HepG2 (cell line): ENCODE measurements around the gene LRRC28. TPM values are rescaled to one million over a fixed set of nuclear protein-coding genes. Genes with fewer than 3 reads are reported as not detected.

Source experiments
- ATAC-seq: fragments of 200-7000 bp; cut with Tn5 transposase; 3 replicates; pipeline ENCODE4 v1.9.1; 2020; ENCODE audit warnings: mild to moderate bottlenecking, moderate library complexity
- BruUV-seq: library from RNA; stranded (reverse); fragments of 400-500 nt; replicated peaks from 2 replicates; lab custom pipeline; 2021; lab: Mats Ljungman, UMichigan
- CTCF ChIA-PET: fragments of 300-600 bp; formaldehyde crosslinking; extraction: SDS; loops from one replicate; lab custom pipeline; 2021; ENCODE audit warnings: low total read pairs, inconsistent platforms, low intra/inter-chr PET ratio; lab: Yijun Ruan, JAX
- POLR2A ChIA-PET: fragments of 350-600 bp; sonication (Branson Sonifier 250); formaldehyde crosslinking; loops from one replicate; lab custom pipeline; 2020; ENCODE audit warnings: antibody characterized with exemption, inconsistent platforms; lab: Yijun Ruan, JAX
- DNase-seq: peaks from one replicate; pipeline ENCODE4 v3.0.0-alpha.2; 2015; ENCODE audit warnings: low spot score
- FAIRE-seq: peaks from 3 replicates; lab custom pipeline; 2011; peaks lifted over from hg19 to GRCh38; lab: Jason Lieb, UNC
- H2AFZ ChIP-seq: one replicate; pipeline ENCODE4 v1.6.1; 2011; ENCODE audit warnings: low read length, inconsistent platforms
- H3K27ac ChIP-seq: fragments of 300-600 bp; 3 replicates; pipeline ENCODE4 v1.8.0; 2011; ENCODE audit warnings: mixed run types, mild to moderate bottlenecking, mixed read lengths, low read length, inconsistent platforms; ENCODE audit not compliant: insufficient read depth; ENCODE audit errors: extremely low read length
- H3K27me3 ChIP-seq, 2 experiments: fragments of 200-600 bp in 1 of 2; 2 replicates in 1 of 2; 3 replicates in 1 of 2; pipeline versions ENCODE4 v1.6.0 to v1.8.0; 2011; ENCODE audit warnings: low read length in 2 of 2, mild to moderate bottlenecking in 2 of 2, moderate library complexity in 2 of 2, inconsistent platforms in 1 of 2; ENCODE audit not compliant: insufficient read depth in 2 of 2, control insufficient read depth in 1 of 2
- H3K36me3 ChIP-seq, 2 experiments: fragments of 200-600 bp in 1 of 2; replicated peaks in 1 of 2; 2 replicates in 1 of 2; 3 replicates in 1 of 2; pipeline versions ENCODE4 v1.5.1 to v1.8.0; 2011; ENCODE audit warnings: low read length in 2 of 2, inconsistent platforms in 1 of 2; ENCODE audit not compliant: insufficient read depth in 2 of 2, control insufficient read depth in 1 of 2
- H3K4me1 ChIP-seq: 2 replicates; pipeline ENCODE4 v1.5.1; 2012; ENCODE audit warnings: low read length, inconsistent platforms; ENCODE audit not compliant: insufficient read depth
- H3K4me2 ChIP-seq: 2 replicates; pipeline ENCODE4 v1.6.0; 2011; ENCODE audit warnings: low read depth, low read length, inconsistent platforms
- H3K4me3 ChIP-seq, 3 experiments: fragments of 200-600 bp in 1 of 3; sonication (generic), shearing (Covaris generic) in 1 of 3; replicated peaks in 1 of 3; 2 replicates each; pipeline ENCODE4 v1.5.1; 2011 to 2016; ENCODE audit warnings: low read length in 3 of 3, inconsistent platforms in 2 of 3, low read depth in 2 of 3, mild to moderate bottlenecking in 2 of 3, control low read depth in 1 of 3, mixed read lengths in 1 of 3; ENCODE audit not compliant: insufficient read depth in 1 of 3
- H3K79me2 ChIP-seq: one replicate; pipeline ENCODE4 v1.6.1; 2011; ENCODE audit warnings: low read length, inconsistent platforms; ENCODE audit not compliant: insufficient read depth
- H3K9ac ChIP-seq: 2 replicates; pipeline ENCODE4 v1.6.0; 2011; ENCODE audit warnings: mild to moderate bottlenecking, low read depth, low read length, inconsistent platforms; ENCODE audit not compliant: insufficient read depth
- H3K9me3 ChIP-seq: 2 replicates; pipeline ENCODE4 v1.5.1; 2012; ENCODE audit warnings: mild to moderate bottlenecking, low read length
- H4K20me1 ChIP-seq: 2 replicates; pipeline ENCODE4 v1.6.0; 2011; ENCODE audit warnings: inconsistent platforms, mild to moderate bottlenecking, low read length, moderate library complexity; ENCODE audit not compliant: insufficient read depth
- AHR ChIP-seq: IDR thresholded peaks from 2 replicates; pipeline ENCODE4 v1.6.1; 2018; ENCODE audit warnings: missing genetic modification reagents, missing compliant biosample characterization
- CAMTA2 ChIP-seq: sonication (generic); formaldehyde crosslinking; IDR thresholded peaks from 2 replicates; pipeline ENCODE4 v1.4.0; 2020; ENCODE audit warnings: mild to moderate bottlenecking, missing genetic modification reagents, borderline replicate concordance
- CREB1 ChIP-seq, 2 experiments: fragments of 450-650 bp in 1 of 2; IDR thresholded peaks; 2 replicates each; pipeline ENCODE4 v1.6.1; 2016 to 2017; ENCODE audit warnings: control low read depth in 1 of 2, mild to moderate bottlenecking in 1 of 2, missing compliant biosample characterization in 1 of 2, missing genetic modification characterization in 1 of 2
- ESRRA ChIP-seq: sonication (generic); formaldehyde crosslinking; IDR thresholded peaks from 2 replicates; pipeline ENCODE4 v1.5.1; 2020; ENCODE audit warnings: mild to moderate bottlenecking, low read depth, missing genetic modification reagents
- FOXO4 ChIP-seq: sonication (generic); formaldehyde crosslinking; conservative IDR thresholded peaks from 2 replicates; pipeline ENCODE4 v1.8.1; 2023; ENCODE audit warnings: missing genetic modification reagents
- MED8 ChIP-seq: sonication (generic); formaldehyde crosslinking; IDR thresholded peaks from 2 replicates; pipeline ENCODE4 v1.8.1; 2023; ENCODE audit warnings: mild to moderate bottlenecking, missing genetic modification reagents; ENCODE audit not compliant: insufficient replicate concordance
- NR2F1 ChIP-seq, 2 experiments: fragments of 450-650 bp in 1 of 2; formaldehyde crosslinking in 1 of 2; IDR thresholded peaks; 2 replicates each; pipeline versions ENCODE4 v1.5.0 to v1.6.1; 2016 to 2020; ENCODE audit warnings: mild to moderate bottlenecking in 1 of 2, missing compliant biosample characterization in 1 of 2, missing genetic modification reagents in 1 of 2, moderate library complexity in 1 of 2
- POLR2G ChIP-seq: fragments of 200-400 bp; formaldehyde crosslinking; IDR thresholded peaks from 2 replicates; pipeline ENCODE4 v1.6.1; 2018; ENCODE audit warnings: mild to moderate bottlenecking, low read depth, low read length, moderate library complexity
- RFXANK ChIP-seq: IDR thresholded peaks from 2 replicates; pipeline ENCODE4 v1.6.1; 2016
- SNAPC2 ChIP-seq: sonication (generic); formaldehyde crosslinking; IDR thresholded peaks from 2 replicates; pipeline ENCODE4 v1.8.1; 2022; ENCODE audit warnings: mild to moderate bottlenecking, missing genetic modification reagents
- TAF1 ChIP-seq: sonication (generic); formaldehyde crosslinking; IDR thresholded peaks from 2 replicates; pipeline ENCODE4 v1.4.0; 2020; ENCODE audit warnings: missing genetic modification reagents
- TSC22D2 ChIP-seq: sonication (generic); formaldehyde crosslinking; IDR thresholded peaks from 2 replicates; pipeline ENCODE4 v1.5.1; 2020; ENCODE audit warnings: missing genetic modification reagents, mild to moderate bottlenecking, borderline replicate concordance
- ZBTB4 ChIP-seq: sonication (generic); formaldehyde crosslinking; IDR thresholded peaks from 2 replicates; pipeline ENCODE4 v1.4.0; 2020; ENCODE audit warnings: missing genetic modification reagents, mild to moderate bottlenecking, borderline replicate concordance
- ZNF101 ChIP-seq: sonication (generic); formaldehyde crosslinking; IDR thresholded peaks from 2 replicates; pipeline ENCODE4 v1.4.0; 2020; ENCODE audit warnings: mild to moderate bottlenecking, low read depth, missing genetic modification reagents, borderline replicate concordance
- ZNF143 ChIP-seq: sonication (generic); formaldehyde crosslinking; IDR thresholded peaks from 2 replicates; pipeline ENCODE4 v1.4.0; 2020; ENCODE audit warnings: missing genetic modification reagents
- ZNF274 ChIP-seq: sonication (generic); formaldehyde crosslinking; IDR thresholded peaks from 2 replicates; pipeline ENCODE4 v1.5.1; 2020; ENCODE audit warnings: mild to moderate bottlenecking, missing genetic modification reagents
- in situ Hi-C: cut with HindIII; loops from 2 replicates; pipeline ENCODE4 v1.10.0; 2017; ENCODE audit warnings: low pct_unique_long_range_greater_than_20kb; ENCODE audit not compliant: extremely low pct_ligation_motif_present
- intact Hi-C: fragments of 100-400 bp; cut with micrococcal nuclease; formaldehyde crosslinking; loops from one replicate; pipeline ENCODE4 v1.10.0; 2022; ENCODE audit not compliant: unreplicated experiment
- polyA plus RNA-seq, 8 experiments: library from polyadenylated mRNA; depleted of rRNA in 3 of 8; stranded (reverse) in 7 of 8; unstranded in 1 of 8; fragments of >200 nt; fragmentation: Illumina TruSeq in 4 of 8; extraction: Trizol in 4 of 8; gene quantifications; 2 replicates each; pipeline versions ENCODE4 v1.2.1 to v1.2.3, GENCODE V29; 2011 to 2016; ENCODE audit warnings: low read depth in 4 of 8, missing spikeins in 1 of 8, mixed read lengths in 1 of 8; ENCODE audit not compliant: insufficient read depth in 1 of 8
- total RNA-seq, 5 experiments: library from RNA; depleted of rRNA; stranded (reverse); fragments of >200 nt; fragmentation: Illumina TruSeq; extraction: Trizol; gene quantifications; 2 replicates each; pipeline ENCODE4 v1.2.3, GENCODE V29; 2016; ENCODE audit warnings: low read depth in 1 of 5
- TF ChIP-seq, protein P1 (sequence below): sonication (generic); formaldehyde crosslinking; IDR thresholded peaks from 2 replicates; pipeline ENCODE4 v1.4.0; 2020; ENCODE audit warnings: missing genetic modification reagents, mild to moderate bottlenecking, borderline replicate concordance

The LRRC28 gene
- total and polyA plus RNA-seq, 2 of the 13 experiments (the other 11 are each of a cell fraction or from before 2014, with no cell fraction given) = 17.5 to 21.3 TPM

GRCh38 chr15:99333413-99333812, 82.1 kb downstream of the LRRC28 start:
- in situ Hi-C loops (no loop called here), intact Hi-C loops (no loop called here)
- H3K27me3 ChIP-seq = no peaks in the 10 kb centered on the region
- CTCF ChIA-PET = no interaction called here
- peaks cover 6% of the 10 kb centered on the region for H3K4me1 ChIP-seq
- H3K27ac ChIP-seq = no peak overlapping the region
- H3K4me3 ChIP-seq = no peak overlapping the region
- TF ChIP-seq CREB1 (IDR thresholded peaks at IDR 0.05) = no peak
- no peak for TF ChIP-seq CREB1 (CRISPR knock-in tag; IDR thresholded peaks at IDR 0.05)
- TF ChIP-seq RFXANK = no peak
- TF ChIP-seq CAMTA2 = no peak
- TF ChIP-seq ZNF143 = no peak
- no peak for TF ChIP-seq ZNF274 (CRISPR knock-in tag)
- TF ChIP-seq ZNF101 (CRISPR knock-in tag) = no peak
- TF ChIP-seq TSC22D2 (CRISPR knock-in tag) = no peak
- TF ChIP-seq POLR2G = no peak
- TF ChIP-seq NR2F1 (CRISPR knock-in tag; IDR thresholded peaks at IDR 0.05) = no peak
- no peak for TF ChIP-seq ESRRA (CRISPR knock-in tag)
- TF ChIP-seq TAF1 (CRISPR knock-in tag) = no peak
- TF ChIP-seq ZBTB4 = no peak
- no peak for TF ChIP-seq AHR (CRISPR knock-in tag)
- TF ChIP-seq MED8 (CRISPR knock-in tag) = no peak
- no peak for TF ChIP-seq FOXO4
- TF ChIP-seq SNAPC2 (CRISPR knock-in tag) = no peak
- TF ChIP-seq, protein P1, sequence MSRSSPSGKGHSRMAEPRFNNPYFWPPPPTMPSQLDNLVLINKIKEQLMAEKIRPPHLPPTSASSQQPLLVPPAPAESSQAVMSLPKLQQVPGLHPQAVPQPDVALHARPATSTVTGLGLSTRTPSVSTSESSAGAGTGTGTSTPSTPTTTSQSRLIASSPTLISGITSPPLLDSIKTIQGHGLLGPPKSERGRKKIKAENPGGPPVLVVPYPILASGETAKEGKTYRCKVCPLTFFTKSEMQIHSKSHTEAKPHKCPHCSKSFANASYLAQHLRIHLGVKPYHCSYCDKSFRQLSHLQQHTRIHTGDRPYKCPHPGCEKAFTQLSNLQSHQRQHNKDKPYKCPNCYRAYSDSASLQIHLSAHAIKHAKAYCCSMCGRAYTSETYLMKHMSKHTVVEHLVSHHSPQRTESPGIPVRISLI (CRISPR knock-in tag) = no peak
- H3K79me2 ChIP-seq = no peaks in the 10 kb centered on the region
- H4K20me1 ChIP-seq = no peaks in the 10 kb centered on the region
- no peak for FAIRE-seq
- H3K9ac ChIP-seq = no peak overlapping the region
- DNase-seq = no peak
- H3K9me3 ChIP-seq = no peaks in the 10 kb centered on the region
- POLR2A ChIA-PET = no interaction called here
- no peak overlapping the region for H3K4me2 ChIP-seq
- no peaks in the 10 kb centered on the region; a peak in 1 of 5 replicates for H3K36me3 ChIP-seq
- ATAC-seq = no peak
- BruUV-seq = no TSS peak
- H2AFZ ChIP-seq = no peak overlapping the region
